ENCODE results near the gene TMEM35B.
"Not testable (repeated sequence)": the region's sequence is repeated elsewhere in the genome, so short reads cannot be mapped to it uniquely, and the experiment has no call there.

TMEM35B gene

GRCh38 chr1:34973326-34973725 is 11.8 kb downstream of the TMEM35B start:
- Histone ChIP-seq H3K79me2 (ENCODE audit: control insufficient read depth, low read length) (no peaks in the 10 kb centered on the region), H4K20me1 (ENCODE audit: control insufficient read depth, insufficient read depth, low read depth, low read length) (no peaks in the 10 kb centered on the region), H3K4me2 (ENCODE audit: low read length) (no peak overlapping the region), H3K4me3 (ENCODE audit: low read length) (no peak overlapping the region), H3K27ac (ENCODE audit: low read depth, low read length) (no peak overlapping the region), H3K9me3 (ENCODE audit: control insufficient read depth, insufficient read depth, low read length) (no peaks in the 10 kb centered on the region), H3K27me3 (ENCODE audit: control insufficient read depth, low read length) (0 out of 2 replicates have a peak, but pooled peaks cover 3% of the 10 kb centered on the region), H3F3A (ENCODE audit: control insufficient read depth, insufficient read depth) (no peaks in the 10 kb centered on the region), H3K4me1 (ENCODE audit: control insufficient read depth, low read length) (no peaks in the 10 kb centered on the region), H3K36me3 (ENCODE audit: control insufficient read depth, low read length) (no peaks in the 10 kb centered on the region), H3K9me2 (replicated peaks; ENCODE audit: control insufficient read depth, low read length) (no peaks in the 10 kb centered on the region)
- TF ChIP-seq, protein P1, sequence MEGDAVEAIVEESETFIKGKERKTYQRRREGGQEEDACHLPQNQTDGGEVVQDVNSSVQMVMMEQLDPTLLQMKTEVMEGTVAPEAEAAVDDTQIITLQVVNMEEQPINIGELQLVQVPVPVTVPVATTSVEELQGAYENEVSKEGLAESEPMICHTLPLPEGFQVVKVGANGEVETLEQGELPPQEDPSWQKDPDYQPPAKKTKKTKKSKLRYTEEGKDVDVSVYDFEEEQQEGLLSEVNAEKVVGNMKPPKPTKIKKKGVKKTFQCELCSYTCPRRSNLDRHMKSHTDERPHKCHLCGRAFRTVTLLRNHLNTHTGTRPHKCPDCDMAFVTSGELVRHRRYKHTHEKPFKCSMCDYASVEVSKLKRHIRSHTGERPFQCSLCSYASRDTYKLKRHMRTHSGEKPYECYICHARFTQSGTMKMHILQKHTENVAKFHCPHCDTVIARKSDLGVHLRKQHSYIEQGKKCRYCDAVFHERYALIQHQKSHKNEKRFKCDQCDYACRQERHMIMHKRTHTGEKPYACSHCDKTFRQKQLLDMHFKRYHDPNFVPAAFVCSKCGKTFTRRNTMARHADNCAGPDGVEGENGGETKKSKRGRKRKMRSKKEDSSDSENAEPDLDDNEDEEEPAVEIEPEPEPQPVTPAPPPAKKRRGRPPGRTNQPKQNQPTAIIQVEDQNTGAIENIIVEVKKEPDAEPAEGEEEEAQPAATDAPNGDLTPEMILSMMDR (IDR thresholded peaks at IDR 0.05; ENCODE audit: low read depth, low read length, poor library complexity, severe bottlenecking), result no peak
- TF ChIP-seq EZH2phosphoT487 (IDR thresholded peaks at IDR 0.05; ENCODE audit: borderline replicate concordance, low read length), result no peak

DNA sequence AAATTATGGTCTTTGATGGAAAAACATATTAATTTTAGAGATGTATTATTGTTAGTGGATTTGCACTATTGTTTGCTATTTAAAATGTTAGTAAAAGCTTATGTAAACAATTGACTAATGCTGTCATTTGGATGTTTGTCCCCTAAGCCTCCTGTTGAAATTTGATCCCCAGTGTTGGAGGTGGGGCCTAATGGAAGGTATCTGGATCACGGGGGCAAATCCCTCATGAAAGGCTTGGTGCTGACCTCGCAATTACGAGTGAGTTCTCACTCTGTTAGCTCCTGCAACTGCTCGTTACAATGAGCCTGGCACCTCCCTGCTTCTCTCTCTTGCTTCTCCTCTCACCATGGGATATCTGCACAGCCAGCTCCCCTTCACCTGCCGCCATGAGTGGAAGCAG is 14.3 kb downstream of the TMEM35B start:
- Histone ChIP-seq H3K27me3 (ENCODE audit: control insufficient read depth, low read length) (0 out of 2 replicates have a peak, but pooled peaks cover 3% of the 10 kb centered on the region), H3F3A (ENCODE audit: control insufficient read depth, insufficient read depth) (no peaks in the 10 kb centered on the region), H3K4me1 (ENCODE audit: control insufficient read depth, low read length) (no peaks in the 10 kb centered on the region), H3K27ac (ENCODE audit: low read depth, low read length) (no peak overlapping the region), H4K20me1 (ENCODE audit: control insufficient read depth, insufficient read depth, low read depth, low read length) (no peaks in the 10 kb centered on the region), H3K4me2 (ENCODE audit: low read length) (no peak overlapping the region), H3K9me2 (replicated peaks; ENCODE audit: control insufficient read depth, low read length) (no peaks in the 10 kb centered on the region), H3K36me3 (ENCODE audit: control insufficient read depth, low read length) (no peaks in the 10 kb centered on the region), H3K4me3 (ENCODE audit: low read length) (no peak overlapping the region), H3K79me2 (ENCODE audit: control insufficient read depth, low read length) (no peaks in the 10 kb centered on the region), H3K9me3 (ENCODE audit: control insufficient read depth, insufficient read depth, low read length) (no peaks in the 10 kb centered on the region)
- TF ChIP-seq, protein P1 (IDR thresholded peaks at IDR 0.05; ENCODE audit: low read depth, low read length, poor library complexity, severe bottlenecking), result no peak
- no peak for TF ChIP-seq EZH2phosphoT487 (IDR thresholded peaks at IDR 0.05; ENCODE audit: borderline replicate concordance, low read length)

GRCh38 chr1:34970220-34970735 is 14.9 kb downstream of the TMEM35B start:
- Histone ChIP-seq H3K4me1 (ENCODE audit: control insufficient read depth, low read length) (no peaks in the 10 kb centered on the region), H4K20me1 (ENCODE audit: control insufficient read depth, insufficient read depth, low read depth, low read length) (no peaks in the 10 kb centered on the region), H3K9me3 (ENCODE audit: control insufficient read depth, insufficient read depth, low read length) (no peaks in the 10 kb centered on the region), H3K9me2 (replicated peaks; ENCODE audit: control insufficient read depth, low read length) (no peaks in the 10 kb centered on the region), H3K4me3 (ENCODE audit: low read length) (no peak overlapping the region), H3K79me2 (ENCODE audit: control insufficient read depth, low read length) (no peaks in the 10 kb centered on the region), H3K27me3 (ENCODE audit: control insufficient read depth, low read length) (0 out of 2 replicates have a peak, but pooled peaks cover 3% of the 10 kb centered on the region), H3K36me3 (ENCODE audit: control insufficient read depth, low read length) (no peaks in the 10 kb centered on the region), H3F3A (ENCODE audit: control insufficient read depth, insufficient read depth) (no peaks in the 10 kb centered on the region), H3K27ac (ENCODE audit: low read depth, low read length) (no peak overlapping the region), H3K4me2 (ENCODE audit: low read length) (no peak overlapping the region)
- TF ChIP-seq, protein P1 (IDR thresholded peaks at IDR 0.05; ENCODE audit: low read depth, low read length, poor library complexity, severe bottlenecking), result no peak
- no peak for TF ChIP-seq EZH2phosphoT487 (IDR thresholded peaks at IDR 0.05; ENCODE audit: borderline replicate concordance, low read length)

- not testable (repeated sequence) for H3K4me3 ChIP-seq (ENCODE audit: low read length); H3K9me2 ChIP-seq (replicated peaks; ENCODE audit: control insufficient read depth, low read length); H3F3A ChIP-seq (ENCODE audit: control insufficient read depth, insufficient read depth); H4K20me1 ChIP-seq (ENCODE audit: control insufficient read depth, insufficient read depth, low read depth, low read length); H3K36me3 ChIP-seq (ENCODE audit: control insufficient read depth, low read length); H3K4me1 ChIP-seq (ENCODE audit: control insufficient read depth, low read length); H3K9me3 ChIP-seq (ENCODE audit: control insufficient read depth, insufficient read depth, low read length); H3K27ac ChIP-seq (ENCODE audit: low read depth, low read length); H3K4me2 ChIP-seq (ENCODE audit: low read length); H3K27me3 ChIP-seq (ENCODE audit: control insufficient read depth, low read length); H3K79me2 ChIP-seq (ENCODE audit: control insufficient read depth, low read length)
Measured at GRCh38 chr1:34968297-34968696, 16.9 kb downstream of the TMEM35B start.

DNA sequence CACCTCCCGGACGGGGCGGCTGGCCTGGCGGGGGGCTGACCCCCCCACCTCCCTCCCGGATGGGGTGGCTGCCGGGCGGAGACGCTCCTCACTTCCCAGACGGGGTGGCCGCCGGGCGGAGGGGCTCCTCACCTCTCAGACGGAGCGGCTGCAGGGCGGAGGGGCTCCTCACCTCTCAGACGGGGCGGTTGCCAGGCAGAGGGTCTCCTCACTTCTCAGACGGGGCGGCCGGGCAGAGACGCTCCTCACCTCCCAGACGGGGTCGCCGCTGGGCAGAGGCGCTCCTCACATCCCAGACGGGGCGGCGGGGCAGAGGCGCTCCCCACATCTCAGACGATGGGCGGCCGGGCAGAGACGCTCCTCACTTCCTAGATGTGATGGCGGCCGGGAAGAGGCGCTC is 17.5 kb downstream of the TMEM35B start:
- not testable (repeated sequence) for H3K27ac ChIP-seq (ENCODE audit: low read depth, low read length); H4K20me1 ChIP-seq (ENCODE audit: control insufficient read depth, insufficient read depth, low read depth, low read length); H3K79me2 ChIP-seq (ENCODE audit: control insufficient read depth, low read length); H3K36me3 ChIP-seq (ENCODE audit: control insufficient read depth, low read length); H3K4me2 ChIP-seq (ENCODE audit: low read length); H3F3A ChIP-seq (ENCODE audit: control insufficient read depth, insufficient read depth); H3K4me1 ChIP-seq (ENCODE audit: control insufficient read depth, low read length); H3K9me3 ChIP-seq (ENCODE audit: control insufficient read depth, insufficient read depth, low read length); H3K9me2 ChIP-seq (replicated peaks; ENCODE audit: control insufficient read depth, low read length); H3K4me3 ChIP-seq (ENCODE audit: low read length); H3K27me3 ChIP-seq (ENCODE audit: control insufficient read depth, low read length)
